Posterior vena cava (tissue), 2 donors: ENCODE measurements around the gene MAST1. TPM values are rescaled to one million over a fixed set of nuclear protein-coding genes. Genes with fewer than 3 reads are reported as not detected.
"Not testable (repeated sequence)": the region's sequence is repeated elsewhere in the genome, so short reads cannot be mapped to it uniquely, and the experiment has no call there.

ENCODE experiments used
- DNase-seq: peaks from one replicate; pipeline ENCODE4 v3.0.0-alpha.2; 2020; ENCODE audit warnings: low spot score
- intact Hi-C, 2 donors: fragments of 100-400 bp; cut with DNase I; formaldehyde crosslinking; loops; one replicate each; pipeline versions ENCODE4 v1.14.1 to v1.14.2; 2022 to 2023
- total RNA-seq, 2 donors: library from RNA; stranded (reverse); fragmentation: NEBNext Ultra II Directional; extraction: Animal tissue kit (Norgen Biotek cat#: 25700); gene quantifications; one replicate each; pipeline ENCODE4 v1.2.1, GENCODE V29; 2021
- donor health status: DM: yes; HTN: yes; CAD: no.
- donor health status: DM: yes; HTN: yes; CAD: no.

Gene MAST1
- total RNA-seq, 2 donors from 2014 or later, result 0.37 TPM; not detected in 1

DNA sequence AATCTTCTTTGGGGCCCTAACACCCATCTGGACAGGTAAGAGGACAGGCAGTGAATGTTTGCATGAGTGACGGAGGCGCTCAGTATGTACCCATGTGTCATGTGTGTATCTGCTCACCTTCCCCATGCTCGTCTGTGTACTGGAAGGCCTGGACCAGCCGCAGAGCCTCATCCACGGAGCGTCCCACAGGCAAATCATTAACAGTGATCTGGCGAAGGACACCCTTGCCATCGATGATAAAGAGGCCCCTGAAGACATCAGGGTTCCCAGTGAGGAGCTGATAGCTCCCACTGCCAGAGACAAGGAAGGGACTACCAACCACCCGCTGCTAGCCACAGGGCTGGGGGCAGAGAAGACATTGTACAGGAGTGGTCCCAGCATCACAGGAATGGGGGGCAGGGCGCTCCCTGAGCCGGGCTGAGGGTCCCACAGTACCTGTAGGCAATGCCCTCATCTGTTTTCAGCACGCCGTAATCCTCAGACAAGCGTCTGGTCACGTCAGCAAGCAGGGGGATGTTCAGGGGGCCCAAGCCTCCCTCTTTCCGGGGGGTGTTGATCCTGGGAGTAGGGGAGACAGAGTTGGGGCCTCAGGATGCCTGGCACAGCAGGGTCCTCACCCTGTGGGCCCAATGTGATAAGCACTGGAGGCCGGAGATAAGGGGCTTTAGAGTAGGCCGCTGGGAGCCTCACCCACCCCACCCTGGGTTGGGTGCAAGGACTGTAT, 38.4 kb upstream of the MAST1 start:
- no peak for DNase-seq
- intact Hi-C loops, result loop anchor here (5.0 kb wide), 2 partner anchors 33 to 38 kb away; no protein-coding TSS in a partner anchor

DNA sequence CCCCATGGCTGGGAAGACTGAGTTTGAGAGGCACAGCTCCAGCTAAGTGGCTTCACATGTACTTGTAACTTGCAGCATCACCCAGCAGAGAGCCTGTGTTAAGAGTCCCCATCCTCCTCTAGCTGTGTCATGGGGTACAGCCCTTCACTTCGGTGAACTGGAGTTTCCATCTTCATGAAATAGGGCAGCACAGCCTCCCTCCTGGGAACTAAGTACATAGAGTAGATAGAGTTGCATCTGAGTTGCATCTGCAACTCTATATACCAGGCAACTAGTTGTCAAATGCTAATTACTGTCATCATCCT, 37.9 kb upstream of the MAST1 start:
- intact Hi-C loops, result loop anchor here in 1 of 2 donors (5.0 kb wide), 1 partner anchor 33 kb away; no protein-coding TSS in a partner anchor
- DNase-seq, result no peak

DNA sequence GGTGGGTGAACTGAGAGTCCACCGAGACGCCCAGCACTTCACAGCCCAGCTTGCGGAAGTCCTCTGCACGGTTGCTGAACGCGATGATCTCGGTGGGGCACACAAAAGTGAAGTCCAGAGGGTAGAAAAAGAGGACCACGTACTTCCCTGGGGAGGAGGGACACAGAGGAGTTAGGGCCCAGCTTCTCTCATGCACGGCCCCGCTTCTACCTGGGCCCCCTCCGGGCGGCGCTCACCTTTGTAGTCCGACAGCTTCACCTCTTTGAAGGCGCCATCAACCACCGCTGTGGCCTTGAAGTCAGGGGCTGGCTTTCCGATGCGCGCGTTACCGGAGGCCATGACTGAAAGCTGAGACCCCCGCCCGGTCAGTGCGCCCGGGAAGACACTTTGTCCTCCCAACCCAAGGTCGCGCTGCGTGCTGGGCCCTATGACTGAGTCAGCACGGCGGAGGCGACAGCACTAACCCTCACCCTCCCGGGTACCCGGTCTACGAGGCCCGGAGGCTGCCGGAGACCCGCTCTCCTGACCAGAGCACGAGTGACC, 37.3 kb upstream of the MAST1 start:
- intact Hi-C loops, result loop anchor here in 1 of 2 donors (5.0 kb wide), 1 partner anchor 34 kb away; no protein-coding TSS in a partner anchor
- no peak for DNase-seq

DNA sequence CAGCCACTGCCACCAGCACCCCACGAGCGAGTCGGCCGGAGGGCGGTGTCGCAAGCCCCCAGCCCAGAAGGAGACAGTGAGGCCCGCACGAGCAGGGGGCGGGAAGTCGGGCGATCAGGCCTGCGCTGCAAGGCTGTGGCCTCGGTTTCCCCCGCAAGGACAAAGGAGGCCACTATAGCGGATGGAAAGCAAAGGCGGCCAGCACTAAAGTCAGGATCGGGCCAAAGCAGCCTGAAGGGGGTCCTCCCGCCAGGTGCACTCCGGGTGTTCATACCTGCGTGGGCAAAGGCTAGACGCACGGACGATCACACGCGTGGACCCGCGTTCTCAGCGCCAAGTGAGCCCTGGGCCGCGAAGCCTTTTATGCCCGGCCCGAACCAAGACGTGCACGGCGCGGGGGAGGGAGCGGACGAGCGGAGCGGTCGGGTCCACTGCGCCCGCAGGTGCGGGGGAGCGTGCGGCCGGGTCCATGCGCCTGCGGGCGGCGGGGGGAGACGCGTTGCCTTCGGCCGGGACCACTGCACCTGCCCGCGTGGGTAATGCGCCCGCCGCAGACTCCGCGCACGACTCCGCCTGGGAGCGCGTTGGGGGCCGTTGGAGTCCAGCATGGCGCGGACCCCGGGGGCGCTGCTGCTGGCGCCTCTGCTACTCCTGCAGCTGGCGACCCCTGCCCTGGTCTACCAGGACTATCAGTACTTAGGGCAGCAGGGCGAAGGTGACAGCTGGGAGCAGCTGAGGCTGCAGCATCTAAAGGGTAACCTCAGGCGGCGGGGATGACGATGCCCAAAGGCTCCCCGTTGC, 36.6 kb upstream of the MAST1 start, which contains the start of the genes PRDX2 and THSD8:
Gene PRDX2 (minus strand): TSS at position 335 of the 801 bp plus-strand sequence. CDS start 539 bp downstream, outside the sequence.
Gene THSD8 (plus strand): TSS at position 604 of the 801 bp plus-strand sequence. CDS start 3 bp downstream, at position 607.
- intact Hi-C loops, result loop anchor here in 1 of 2 donors (5.0 kb wide), 1 partner anchor 34 kb away; no protein-coding TSS in a partner anchor
- peak; percentile 93 for DNase-seq

DNA sequence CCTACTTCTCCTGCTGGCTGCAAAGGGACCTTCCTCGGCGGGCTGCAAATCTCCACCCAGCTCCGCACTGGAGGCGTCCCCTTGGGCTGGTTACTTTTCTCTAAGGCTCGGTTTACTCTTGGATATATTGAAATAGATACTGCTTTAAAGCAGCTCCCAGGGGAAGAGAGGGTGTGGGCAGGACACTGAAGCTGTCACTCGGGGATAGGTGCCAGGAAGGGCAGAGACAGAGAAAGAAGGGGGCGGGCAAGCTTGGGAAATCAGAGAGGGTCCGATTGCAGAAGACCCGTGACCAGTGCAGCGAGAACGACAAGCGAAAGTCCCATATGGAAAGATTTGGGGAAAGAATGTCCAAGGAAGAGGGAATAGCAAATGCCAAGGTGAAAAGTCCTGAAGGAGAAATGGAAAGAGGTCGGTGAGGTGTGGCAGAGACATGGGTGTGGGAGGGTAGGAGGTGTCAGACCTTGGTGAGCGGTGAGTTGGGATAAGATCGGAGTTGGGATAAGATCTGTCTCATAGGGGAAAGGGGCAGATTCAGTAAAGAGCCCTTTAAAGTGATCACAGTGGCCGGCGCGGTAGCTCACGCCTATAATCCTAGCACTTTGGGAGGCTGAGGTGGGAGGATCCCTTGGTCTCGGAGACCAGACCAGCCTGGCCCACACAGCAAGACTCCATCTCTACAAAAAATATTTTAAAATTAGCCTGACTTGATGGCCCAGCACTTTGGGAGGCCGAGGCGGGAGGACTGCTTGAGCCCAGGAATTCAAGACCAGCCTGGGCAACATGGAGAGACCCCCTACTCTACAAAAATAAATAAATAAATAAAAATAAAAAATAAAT, 35.8 kb upstream of the MAST1 start:
- intact Hi-C loops, result loop anchor here in 1 of 2 donors (5.0 kb wide), 1 partner anchor 35 kb away; no protein-coding TSS in a partner anchor
- DNase-seq, result no peak

DNA sequence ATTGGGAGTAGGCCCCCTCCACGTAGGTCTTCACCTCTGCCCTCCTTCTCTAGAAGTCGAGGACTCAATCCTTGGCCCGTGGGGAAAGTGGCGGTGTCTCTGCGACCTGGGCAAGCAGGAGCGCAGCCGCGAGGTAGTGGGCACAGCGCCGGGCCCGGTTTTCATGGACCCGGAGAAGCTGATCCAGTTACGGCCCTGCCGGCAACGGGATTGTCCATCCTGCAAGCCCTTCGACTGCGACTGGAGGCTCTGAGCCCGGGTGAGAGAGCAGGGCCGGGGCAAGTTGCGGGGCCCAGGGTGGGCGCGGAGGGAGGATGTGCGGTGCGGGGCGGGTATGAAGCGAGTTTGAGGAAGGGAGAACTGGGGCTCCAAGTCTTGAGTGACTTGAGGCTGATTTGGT, 34.3 kb upstream of the MAST1 start:
- intact Hi-C loops, result loop anchor here in 1 of 2 donors (5.0 kb wide), 1 partner anchor 37 kb away; no protein-coding TSS in a partner anchor
- DNase-seq, result no peak

DNA sequence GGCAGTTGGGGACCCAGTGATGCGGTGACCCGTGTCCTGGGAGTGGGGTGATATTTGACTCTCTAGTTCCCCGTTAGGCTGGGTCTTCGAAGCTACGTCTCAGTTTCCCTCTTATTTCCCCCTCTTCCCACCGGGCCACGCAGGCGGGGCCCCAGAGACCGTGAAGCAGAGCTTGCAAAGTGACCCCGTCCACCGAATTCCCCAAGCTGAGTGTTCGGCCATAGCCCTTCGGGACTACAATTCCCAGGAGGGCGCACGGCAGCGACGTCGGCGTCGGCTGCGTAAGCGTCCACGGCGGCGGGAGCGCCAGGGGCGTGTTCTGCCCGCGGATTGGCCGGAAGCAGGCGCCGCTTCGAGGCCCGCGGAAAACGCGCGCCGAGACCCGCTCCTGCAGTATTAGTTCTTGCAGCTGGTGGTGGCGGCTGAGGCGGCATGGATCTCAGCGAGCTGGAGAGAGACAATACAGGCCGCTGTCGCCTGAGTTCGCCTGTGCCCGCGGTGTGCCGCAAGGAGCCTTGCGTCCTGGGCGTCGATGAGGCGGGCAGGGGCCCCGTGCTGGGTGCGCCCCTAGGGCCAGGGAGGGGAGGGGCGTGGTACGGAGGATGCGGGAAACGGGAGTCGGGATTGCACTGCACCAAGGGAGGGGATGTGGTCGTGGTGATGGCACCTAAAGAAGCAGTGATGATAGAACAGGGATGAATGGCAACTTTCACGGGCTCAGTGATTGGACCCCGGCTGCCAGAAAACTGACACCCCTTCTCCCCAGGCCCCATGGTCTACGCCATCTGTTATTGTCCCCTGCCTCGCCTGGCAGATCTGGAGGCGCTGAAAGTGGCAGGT, 31.9 kb upstream of the MAST1 start, which contains the start of gene RNASEH2A:
Gene RNASEH2A (plus strand): TSS at position 343 of the 840 bp plus-strand sequence. CDS start 90 bp downstream, at position 433.
- intact Hi-C loops, result no loop called here
- DNase-seq, result peak; percentile 97

DNA sequence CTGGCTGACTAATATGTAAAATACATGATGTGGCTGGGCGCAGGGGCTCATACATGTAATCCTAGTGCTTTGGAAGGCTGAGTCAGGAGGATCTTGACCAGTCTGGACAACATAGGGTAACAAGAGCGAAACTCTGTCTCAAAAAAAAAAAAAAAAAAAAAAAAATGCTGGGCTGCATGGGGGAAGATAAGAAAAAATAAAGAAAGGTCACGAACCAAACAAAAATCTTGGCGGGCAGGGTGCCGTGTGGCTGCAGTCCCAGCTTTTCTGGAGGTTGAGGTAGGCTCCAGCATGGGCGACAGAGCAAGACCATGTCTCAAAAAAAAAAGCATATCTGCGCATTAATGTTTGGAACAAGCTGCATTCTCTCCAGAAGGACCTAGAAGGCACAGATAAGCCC, 23.2 kb upstream of the MAST1 start:
- no peak for DNase-seq
- intact Hi-C loops, result no loop called here

DNA sequence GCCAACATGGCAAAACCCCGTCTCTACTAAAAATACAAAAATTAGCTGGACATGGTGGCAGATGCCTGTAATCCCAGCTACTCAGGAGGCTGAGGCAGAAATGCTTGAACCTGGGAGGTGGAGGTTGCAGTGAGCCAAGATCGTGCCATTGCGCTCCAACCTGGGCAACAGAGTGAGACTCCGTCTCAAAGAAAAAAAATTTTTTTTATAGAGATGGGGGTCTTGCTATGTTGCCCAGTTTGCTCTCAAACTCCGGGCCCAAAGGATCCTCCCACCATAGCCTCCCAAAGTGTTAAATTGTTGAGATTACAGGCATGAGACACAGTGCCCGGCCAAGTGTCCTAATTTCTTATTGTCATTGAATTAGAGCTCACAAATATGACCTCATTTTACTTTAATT, 21.1 kb upstream of the MAST1 start:
- DNase-seq, intact Hi-C loops: not testable (repeated sequence)

DNA sequence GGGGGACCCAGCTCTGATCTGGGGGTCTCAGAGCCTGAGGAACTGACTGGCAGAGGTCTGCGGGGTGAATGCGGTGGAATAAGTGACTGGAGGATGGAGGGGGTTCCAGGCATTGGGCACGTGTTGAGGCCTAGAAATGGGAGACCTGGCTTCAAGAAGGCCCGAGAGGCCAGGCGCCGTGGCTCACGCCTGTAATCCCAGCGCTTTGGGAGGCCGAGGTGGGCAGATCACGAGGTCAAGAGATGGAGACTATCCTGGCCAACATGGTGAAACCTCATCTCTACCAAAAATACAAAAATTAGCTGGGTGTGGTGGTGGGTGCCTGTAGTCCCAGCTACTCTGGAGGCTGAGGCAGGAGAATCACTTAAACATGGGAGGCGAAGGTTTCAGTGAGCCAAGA, 20.5 kb upstream of the MAST1 start:
- intact Hi-C loops, DNase-seq: not testable (repeated sequence)

DNA sequence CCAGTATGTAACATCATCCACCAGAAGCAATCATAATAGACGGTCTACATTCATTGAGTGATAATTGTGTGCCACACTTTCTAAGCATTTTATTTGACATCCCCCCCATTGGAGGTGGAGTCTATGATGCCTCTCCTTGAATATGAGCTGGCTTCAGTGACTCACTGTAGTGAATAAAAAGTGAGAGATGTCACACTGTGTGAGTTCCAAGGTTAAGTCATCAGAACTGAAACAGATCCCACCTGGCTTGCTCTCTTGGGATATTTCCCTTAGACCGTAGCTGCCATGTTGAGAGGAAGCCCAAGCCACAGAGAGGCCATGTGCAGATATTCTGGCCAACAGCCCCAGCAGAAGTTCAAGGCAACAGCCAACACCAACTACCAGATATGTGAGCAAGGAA, 16.6 kb upstream of the MAST1 start:
- intact Hi-C loops, result no loop called here
- no peak for DNase-seq

DNA sequence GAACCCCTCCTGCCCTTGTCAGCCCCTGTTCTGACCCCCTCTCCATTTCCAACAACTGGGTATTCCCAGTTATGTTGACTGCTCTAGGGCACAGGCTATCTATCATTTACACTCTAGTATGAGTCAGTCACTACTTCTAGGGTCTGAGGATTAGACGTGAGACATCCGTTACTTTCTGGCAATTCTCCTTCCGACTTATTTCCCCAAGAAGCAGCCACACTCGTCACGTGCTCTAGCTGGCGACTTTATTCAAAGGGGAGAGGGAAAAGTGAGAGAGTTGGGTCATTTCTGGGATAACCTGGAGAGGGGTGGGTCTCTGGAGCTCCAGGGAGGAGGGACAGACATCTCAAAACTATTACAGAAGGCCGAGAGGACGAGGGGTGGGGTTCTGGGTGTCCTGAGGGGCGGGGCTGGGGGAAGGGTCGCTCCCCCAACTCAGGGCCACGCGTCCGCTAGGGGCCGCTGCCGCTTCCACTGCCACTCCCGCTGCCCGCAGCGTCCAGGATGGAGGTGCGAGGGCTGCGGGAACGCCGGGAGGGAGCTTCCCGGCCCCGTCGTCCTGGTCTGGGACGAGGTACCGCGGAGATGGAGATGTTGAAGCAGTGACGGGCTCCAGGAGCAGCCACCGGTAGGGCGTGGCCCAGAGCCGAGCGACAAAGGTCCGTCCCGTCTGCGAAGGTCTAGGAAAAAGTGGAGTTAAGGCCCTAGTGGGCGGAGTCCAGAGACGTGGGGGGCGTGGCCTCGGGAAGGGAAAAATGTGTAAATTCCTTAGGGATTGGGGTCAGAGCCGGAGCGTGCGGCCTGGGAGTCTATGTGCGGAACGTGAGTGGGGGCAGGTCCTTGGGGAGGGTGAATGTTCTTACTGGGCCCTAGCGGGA, 12.8 kb upstream of the MAST1 start:
- intact Hi-C loops, result no loop called here
- DNase-seq, result no peak

DNA sequence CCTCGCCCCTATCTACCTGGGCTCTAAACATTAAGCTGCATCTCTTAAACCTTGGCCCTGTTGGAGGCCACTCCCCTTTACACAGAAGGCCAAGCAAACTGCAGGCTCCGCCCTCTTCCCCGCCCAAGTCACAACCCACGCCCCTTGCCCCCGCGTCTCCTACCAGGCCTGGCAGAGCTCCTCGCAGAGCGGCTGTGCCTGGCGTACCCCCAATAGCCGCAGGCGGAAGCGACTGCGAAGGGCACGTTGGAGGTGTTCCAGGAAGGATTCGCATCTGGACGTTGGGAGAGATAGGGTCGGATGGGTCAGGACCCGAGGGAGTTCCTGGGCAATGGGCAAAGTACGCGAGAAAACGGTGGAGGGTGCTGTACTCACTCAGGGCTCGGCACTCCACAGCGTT, 9.8 kb upstream of the MAST1 start:
- no peak for DNase-seq
- intact Hi-C loops, result no loop called here

DNA sequence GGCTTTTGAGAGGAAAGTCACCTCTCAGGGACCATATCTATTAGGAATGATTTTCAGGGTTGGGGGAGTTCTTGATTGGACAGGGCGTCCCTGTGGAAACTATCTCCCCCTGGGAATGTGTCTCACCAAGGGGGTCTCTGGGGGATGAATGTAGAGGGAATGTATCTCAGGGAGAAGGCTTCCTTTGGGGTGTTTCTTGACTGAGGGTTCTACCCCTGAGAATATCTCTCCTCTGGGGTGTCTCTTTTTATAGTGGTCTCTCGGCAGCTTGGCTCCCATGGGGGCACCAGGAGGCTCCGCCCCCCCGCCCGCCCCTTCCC, 4.9 kb upstream of the MAST1 start:
- DNase-seq, result no peak
- intact Hi-C loops, result no loop called here

DNA sequence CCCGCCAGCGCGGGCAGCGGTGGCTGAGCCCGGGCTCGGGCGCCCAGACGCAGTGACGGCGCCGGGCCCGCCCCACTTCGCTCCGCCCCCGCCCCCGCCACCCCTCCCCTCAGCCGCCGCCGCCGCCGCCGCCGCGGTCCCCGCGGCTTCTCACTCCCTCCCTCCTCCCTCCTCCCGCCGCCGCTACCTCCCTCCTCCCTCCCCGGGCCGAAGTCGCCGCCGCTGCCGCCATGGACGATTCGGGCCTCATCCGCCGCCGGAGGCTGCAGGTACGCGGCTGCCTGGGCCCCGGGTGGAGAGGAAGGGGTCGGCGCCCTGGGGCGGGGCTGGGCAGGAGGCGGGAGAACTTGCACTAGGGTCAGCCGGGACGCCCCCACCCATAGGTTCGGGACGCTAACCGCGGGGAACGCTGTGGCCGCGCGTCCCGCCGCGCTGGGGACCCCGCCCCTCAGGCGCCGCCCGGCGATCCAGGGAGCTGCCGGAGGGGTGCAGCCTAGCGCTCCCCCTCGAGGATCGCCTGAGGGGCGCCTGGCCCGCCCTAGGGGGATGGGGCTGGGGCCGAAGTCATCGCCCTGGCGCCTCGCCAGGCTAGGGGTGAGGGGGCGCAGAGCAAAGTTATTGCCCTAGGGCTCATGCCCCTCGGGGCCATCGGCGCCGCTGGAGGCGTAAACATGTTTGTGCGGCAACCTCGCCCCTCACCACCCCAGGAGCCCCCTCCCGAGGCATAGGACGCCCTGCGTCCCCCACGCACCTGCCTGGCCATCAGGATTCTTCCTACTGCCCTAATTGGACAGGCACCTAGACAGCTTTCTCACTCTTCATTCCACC, 4.4 kb upstream of the MAST1 start:
- no peak for DNase-seq
- intact Hi-C loops, result no loop called here

DNA sequence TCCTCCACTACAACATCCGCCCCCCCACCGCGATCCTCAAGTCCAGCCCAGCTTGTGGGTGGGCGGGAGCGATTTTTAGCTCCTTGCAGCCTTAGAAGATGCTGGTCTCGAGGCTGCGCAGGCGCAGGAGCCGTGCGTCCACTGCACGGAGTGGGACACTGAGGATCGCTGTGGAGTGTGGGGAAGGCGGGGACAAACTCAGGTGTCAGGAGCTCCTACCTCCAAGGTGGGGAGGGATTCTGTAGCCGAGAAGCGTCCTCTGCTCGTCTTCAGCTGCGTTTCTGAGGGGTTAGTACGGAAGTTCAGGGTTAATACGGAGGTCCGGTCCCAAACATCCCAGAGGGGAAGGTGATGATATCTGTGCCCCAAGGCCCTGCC, 3.8 kb upstream of the MAST1 start, which contains the start of gene RTBDN:
Gene RTBDN (minus strand): TSS at position 14 of the 378 bp plus-strand sequence. CDS start 4,600 bp downstream, outside the sequence.
- intact Hi-C loops, result no loop called here
- DNase-seq, result no peak
